NCI-H128 (cell line): ENCODE data around the gene RPL15.

ENCODE experiments used
- DNase-seq: peaks from one replicate; lab custom pipeline; 2025; ENCODE audit not compliant: unreplicated experiment; lab: John Stamatoyannopoulos, UW

RPL15 gene

GRCh38 chr3:23960649-23961048 is 43.7 kb downstream of the RPL15 start:
- DNase-seq: no peak

- no peak for DNase-seq
Measured at GRCh38 chr3:23961066-23961465, 44.1 kb downstream of the RPL15 start.

- no peak for DNase-seq
Measured at GRCh38 chr3:23961913-23962312, 45.0 kb downstream of the RPL15 start.

GRCh38 chr3:23964537-23965235 is 47.8 kb downstream of the RPL15 start:
- DNase-seq: no peak

- no peak for DNase-seq
Measured at GRCh38 chr3:23966328-23966727, 49.4 kb downstream of the RPL15 start.

- DNase-seq: no peak
Measured at GRCh38 chr3:23968463-23969184, 51.7 kb downstream of the RPL15 start.

GRCh38 chr3:23969393-23969792 is 52.5 kb downstream of the RPL15 start:
- DNase-seq: no peak
